DND-41 (cell line): ENCODE results near the gene RNF38.

Experiments used
- CTCF ChIP-seq: IDR thresholded peaks from 2 replicates; pipeline ENCODE4 v1.5.1; 2012; ENCODE audit warnings: borderline replicate concordance, low read length, moderate library complexity, mild to moderate bottlenecking; ENCODE audit not compliant: poor library complexity, severe bottlenecking; ENCODE audit errors: extremely low read depth
- EZH2 ChIP-seq: IDR thresholded peaks from 3 replicates; pipeline ENCODE4 v1.6.1; 2012; ENCODE audit warnings: borderline replicate concordance, low read depth, mild to moderate bottlenecking, moderate library complexity, low read length, inconsistent platforms; ENCODE audit not compliant: severe bottlenecking

GRCh38 chr9:36319183-36319582 is 80.9 kb downstream of the RNF38 start:
- no peak for TF ChIP-seq CTCF
- no peak for TF ChIP-seq EZH2
